Left forelimb (tissue), 1 donor: ENCODE results near the gene SPEN.

Experiments
- DNase-seq: peaks from one replicate; pipeline ENCODE4 v3.0.0-alpha.2; 2018; ENCODE audit warnings: low spot score

Gene SPEN

GRCh38 chr1:15947382-15948090 lies 100.0 kb downstream of the SPEN start:
- DNase-seq, result no peak

GRCh38 chr1:15948091-15948591 lies 100.6 kb downstream of the SPEN start:
- no peak for DNase-seq

- no peak for DNase-seq
Observed at GRCh38 chr1:15948595-15949452, 101.3 kb downstream of the SPEN start.

- DNase-seq, result peak; percentile 83
Observed at GRCh38 chr1:15949453-15950245, 102.1 kb downstream of the SPEN start.

- no peak for DNase-seq
Observed at GRCh38 chr1:15950302-15950701, 102.8 kb downstream of the SPEN start.

GRCh38 chr1:15950763-15951295 lies 103.3 kb downstream of the SPEN start:
- DNase-seq, result no peak

- no peak for DNase-seq
Observed at GRCh38 chr1:15951341-15952153, 104.0 kb downstream of the SPEN start.

- no peak for DNase-seq
Observed at GRCh38 chr1:15952317-15953258, 105.1 kb downstream of the SPEN start.

GRCh38 chr1:15953294-15953771 lies 105.8 kb downstream of the SPEN start:
- no peak for DNase-seq

GRCh38 chr1:15953791-15954241 lies 106.3 kb downstream of the SPEN start:
- DNase-seq, result no peak

- DNase-seq, result no peak
Observed at GRCh38 chr1:15954316-15954715, 106.8 kb downstream of the SPEN start.

GRCh38 chr1:15955552-15955951 lies 108.0 kb downstream of the SPEN start:
- DNase-seq, result no peak

- DNase-seq, result no peak
Observed at GRCh38 chr1:15956150-15956549, 108.6 kb downstream of the SPEN start.

GRCh38 chr1:15957221-15958095 lies 110.0 kb downstream of the SPEN start:
- DNase-seq, result no peak

- no peak for DNase-seq
Observed at GRCh38 chr1:15958111-15958510, 110.6 kb downstream of the SPEN start.

GRCh38 chr1:15958793-15959192 lies 111.3 kb downstream of the SPEN start:
- DNase-seq, result no peak

GRCh38 chr1:15959424-15959823 lies 111.9 kb downstream of the SPEN start:
- DNase-seq, result no peak

GRCh38 chr1:15959827-15960446 lies 112.4 kb downstream of the SPEN start:
- DNase-seq, result no peak
